NCI-H2029 (cell line): Measurements from ENCODE around the gene CCDC78.

Source experiments
- DNase-seq: peaks from one replicate; lab custom pipeline; 2025; lab: John Stamatoyannopoulos, UW

Gene CCDC78

GRCh38 chr16:736936-737481 lies 10.8 kb upstream of the CCDC78 start:
- DNase-seq = no peak

- no peak for DNase-seq
These were observed 9.8 kb upstream of the CCDC78 start for GRCh38 chr16:735982-736453.

GRCh38 chr16:734981-735881 lies 9.0 kb upstream of the CCDC78 start:
- no peak for DNase-seq

- DNase-seq = no peak
These were observed 8.2 kb upstream of the CCDC78 start for GRCh38 chr16:734208-734980.

DNA sequence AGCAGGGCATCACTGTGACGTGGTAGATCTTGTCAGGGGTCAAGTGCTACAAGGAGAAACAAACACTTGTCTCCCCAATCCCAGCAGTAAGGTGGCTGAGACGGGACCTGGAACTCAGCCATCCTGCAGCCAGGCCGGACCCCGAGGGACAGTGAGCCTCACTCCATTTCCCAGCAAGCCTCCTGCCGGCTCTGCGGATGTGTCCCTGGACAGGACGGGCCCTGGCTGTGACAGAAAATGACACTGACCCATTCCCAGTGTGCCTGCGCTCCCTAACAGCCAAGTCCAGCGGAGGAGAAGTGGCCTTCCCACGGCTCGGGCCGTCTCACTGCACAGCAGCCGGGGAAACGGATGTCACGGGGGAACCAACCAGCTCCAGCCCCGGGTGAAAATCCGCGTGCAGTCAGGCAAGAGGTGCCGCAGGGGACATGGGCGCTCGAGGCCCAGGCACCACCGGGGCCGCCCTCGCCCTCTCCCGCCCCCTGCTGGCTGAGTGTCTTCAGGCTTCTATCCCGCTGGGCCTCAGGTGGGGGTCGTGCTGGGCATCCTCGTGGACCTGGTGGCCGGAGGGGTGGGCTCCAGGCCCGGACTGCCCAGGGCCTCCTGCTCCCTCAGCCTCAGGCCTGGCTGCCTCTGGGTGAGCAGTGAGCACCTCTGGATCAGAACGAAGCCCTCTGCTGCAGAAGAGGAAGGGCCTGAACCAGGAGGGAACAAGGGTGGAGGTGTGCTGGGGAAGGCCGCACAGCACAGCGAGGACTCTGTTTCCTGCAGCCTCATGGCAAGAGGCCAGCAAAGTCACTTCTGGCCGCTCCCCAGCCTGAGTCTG lies 7.4 kb upstream of the CCDC78 start:
- DNase-seq = no peak

- DNase-seq = no peak
These were observed 6.7 kb upstream of the CCDC78 start for GRCh38 chr16:732936-733335.

- DNase-seq = no peak
These were observed 6.1 kb upstream of the CCDC78 start for GRCh38 chr16:732332-732731.

DNA sequence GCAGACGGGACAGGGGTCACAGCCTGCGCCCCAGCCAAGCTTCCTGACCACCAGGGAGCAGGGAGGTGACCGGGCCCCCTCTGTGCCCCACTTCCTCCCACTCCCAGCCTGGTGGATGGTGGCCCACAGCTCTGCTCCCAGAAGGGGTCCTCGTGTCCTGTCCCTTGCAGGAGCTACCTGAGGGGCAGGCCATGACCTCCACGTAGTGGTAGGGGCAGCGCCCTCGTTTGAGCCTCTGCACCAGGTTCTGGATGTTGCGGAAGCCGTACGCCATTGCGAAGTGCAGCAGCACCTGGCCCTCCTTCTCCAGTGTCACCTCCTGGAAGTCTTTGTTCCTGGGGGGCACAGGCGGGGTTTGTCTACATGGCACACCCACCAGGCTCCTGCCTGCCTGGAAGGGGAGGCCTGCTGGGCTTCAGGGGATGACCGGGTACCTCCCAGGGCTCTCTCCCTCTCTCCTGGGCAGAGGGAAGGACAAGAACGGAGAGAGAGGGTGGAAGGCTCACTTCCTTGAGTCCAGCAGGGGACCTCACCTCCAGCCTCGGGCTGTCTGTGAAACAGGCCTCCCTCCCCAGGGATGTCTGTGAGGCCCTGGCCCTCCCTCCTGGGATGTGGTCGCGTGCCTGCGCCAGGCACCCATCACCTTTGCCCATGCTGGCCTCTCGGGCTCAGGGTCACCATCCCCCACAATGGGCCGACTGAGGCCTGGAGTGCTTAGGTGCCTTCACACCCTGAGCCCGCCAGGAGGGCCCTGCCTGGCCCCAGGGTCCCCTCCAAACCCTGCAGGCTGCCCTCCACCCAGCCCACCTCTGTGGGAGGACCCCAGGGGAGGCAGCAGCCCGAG lies 4.6 kb upstream of the CCDC78 start:
- no peak for DNase-seq

- no peak for DNase-seq
These were observed 3.8 kb upstream of the CCDC78 start for GRCh38 chr16:729768-730665.

DNA sequence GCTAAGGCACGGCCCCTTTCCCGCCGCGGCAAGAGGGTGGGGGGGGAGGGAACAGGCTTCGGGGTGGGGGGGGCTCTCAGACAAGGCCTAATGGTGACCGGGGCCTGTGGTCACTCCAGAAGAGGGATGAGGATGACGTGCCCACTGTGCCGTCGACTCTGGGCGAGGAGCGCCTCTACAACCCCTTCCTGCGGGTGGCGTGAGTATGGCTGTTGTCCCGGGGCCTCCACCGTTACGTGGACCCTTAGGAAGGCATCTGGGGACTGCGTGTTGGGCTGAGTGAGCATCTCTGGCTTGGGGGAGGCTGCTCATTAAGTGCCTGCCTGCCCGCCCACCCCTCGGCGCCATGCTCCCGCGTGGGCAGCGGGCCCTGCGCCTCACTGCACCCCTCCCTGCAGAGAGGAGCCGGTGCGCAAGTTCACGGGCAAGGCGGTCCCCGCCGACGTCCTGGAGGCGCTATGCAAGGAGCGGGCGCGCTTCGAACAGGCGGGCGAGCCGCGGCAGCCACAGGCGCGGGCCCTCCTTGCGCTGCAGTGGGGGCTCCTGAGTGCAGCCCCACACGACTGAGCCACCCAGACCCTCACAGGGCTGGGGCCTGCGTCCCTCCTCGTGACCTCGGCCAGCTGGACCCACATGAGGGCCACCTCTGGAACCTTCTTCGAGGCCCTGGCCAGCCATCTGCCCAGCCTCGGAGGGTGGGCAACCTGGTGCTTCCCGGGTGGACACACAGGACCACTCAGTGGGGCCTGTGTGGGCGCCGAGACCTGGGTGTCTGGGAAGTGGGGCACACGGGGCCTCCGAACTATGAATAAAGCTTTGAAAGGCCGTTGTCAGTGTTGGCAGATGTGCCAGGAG lies 2.9 kb upstream of the CCDC78 start:
- no peak for DNase-seq

- peak; percentile 40 for DNase-seq
These were observed 2.1 kb upstream of the CCDC78 start for GRCh38 chr16:728131-728889.

- DNase-seq = no peak
These were observed 1.2 kb upstream of the CCDC78 start for GRCh38 chr16:727291-727977.

DNA sequence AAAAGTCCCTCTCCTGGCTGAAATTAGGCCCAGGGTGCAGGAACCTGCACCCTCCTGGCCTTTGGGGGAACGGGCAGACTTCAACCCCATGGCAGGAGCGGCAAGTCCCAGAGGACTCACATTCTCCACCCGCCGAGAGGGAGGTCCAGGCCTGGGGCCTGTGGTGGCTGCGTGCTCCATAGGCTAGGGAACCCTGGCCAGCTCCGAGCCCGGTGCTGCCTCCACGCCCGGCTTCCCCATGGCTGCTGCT lies 130 bp downstream of the CCDC78 start:
- DNase-seq = no peak

DNA sequence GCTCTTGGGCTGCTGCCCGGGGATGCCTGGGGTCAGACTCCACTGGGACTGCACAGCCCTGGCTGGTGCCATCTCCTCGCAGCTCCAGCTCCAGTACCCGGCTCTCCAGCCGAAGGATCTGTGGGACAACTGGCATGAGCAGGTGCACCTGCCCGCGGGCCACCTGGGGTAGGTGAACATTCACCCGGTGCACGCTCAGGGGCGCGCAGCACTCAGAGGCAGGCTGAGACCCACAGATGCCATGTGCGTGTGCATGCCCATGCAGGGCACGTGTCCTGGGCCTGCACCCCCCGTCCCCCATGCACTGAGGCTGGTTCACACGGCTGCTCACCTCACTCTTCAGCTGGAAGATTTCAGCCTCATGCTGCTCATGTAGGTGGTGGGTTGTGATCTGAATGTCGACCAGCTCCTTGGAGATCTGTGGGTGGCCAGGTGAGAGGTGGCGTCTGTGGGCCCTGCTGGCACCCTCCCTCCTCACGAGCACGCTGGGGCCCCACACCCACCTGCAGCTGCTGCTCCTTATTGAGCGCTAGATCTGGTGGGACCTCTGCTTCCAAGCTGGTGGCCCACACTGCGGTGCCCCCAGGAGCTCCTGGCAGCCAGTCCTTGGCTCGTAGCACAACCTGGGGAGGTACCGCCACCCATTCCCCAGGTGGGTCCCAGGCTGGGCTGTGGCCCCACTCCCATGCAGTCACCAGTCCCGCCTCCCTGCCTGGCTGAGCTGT lies 618 bp downstream of the CCDC78 start:
- no peak for DNase-seq

- DNase-seq = no peak
These were observed 1.2 kb downstream of the CCDC78 start for GRCh38 chr16:725041-725376.

- no peak for DNase-seq
These were observed 1.8 kb downstream of the CCDC78 start for GRCh38 chr16:724188-725040.
